Thoracic aorta (tissue), 2 donors: Measurements from ENCODE around the gene RNF224. TPM values are rescaled to one million over a fixed set of nuclear protein-coding genes. Genes with fewer than 3 reads are reported as not detected.

Experiments
- ATAC-seq: fragments of 150-250 bp; one replicate; pipeline ENCODE4 v1.8.0; 2017; ENCODE audit warnings: low read depth; ENCODE audit not compliant: insufficient number of reproducible peaks, low FRiP score
- DNase-seq: peaks from one replicate; pipeline ENCODE4 v3.0.0-alpha.2; 2020; ENCODE audit warnings: low spot score
- H3K27ac ChIP-seq, 2 donors: fragments of 200-600 bp; sonication (generic); 1 replicate in 1 of 2; 2 replicates in 1 of 2; pipeline ENCODE4 v1.5.1; 2016; ENCODE audit warnings: mild to moderate bottlenecking in 2 of 2, moderate library complexity in 2 of 2
- H3K27me3 ChIP-seq: fragments of 200-600 bp; sonication (generic); replicated peaks from 2 replicates; pipeline ENCODE4 v1.6.0; 2016; ENCODE audit warnings: mild to moderate bottlenecking; ENCODE audit not compliant: insufficient read depth
- H3K36me3 ChIP-seq: fragments of 200-600 bp; sonication (generic); one replicate; pipeline ENCODE4 v1.5.1; 2016
- H3K4me1 ChIP-seq, 2 donors: fragments of 200-600 bp; sonication (generic); 1 replicate in 1 of 2; 2 replicates in 1 of 2; pipeline versions ENCODE4 v1.5.1 to v1.6.0; 2016; ENCODE audit warnings: low read depth in 2 of 2, mild to moderate bottlenecking in 1 of 2; ENCODE audit not compliant: control insufficient read depth in 1 of 2
- H3K4me3 ChIP-seq: fragments of 200-600 bp; sonication (generic); 2 replicates; pipeline ENCODE4 v1.5.1; 2016; ENCODE audit warnings: mild to moderate bottlenecking
- H3K9me3 ChIP-seq: fragments of 200-600 bp; sonication (generic); 2 replicates; pipeline ENCODE4 v1.5.1; 2016
- CTCF ChIP-seq: fragments of 200-600 bp; sonication (generic); IDR thresholded peaks from one replicate; pipeline ENCODE4 v1.5.1; 2019; ENCODE audit warnings: antibody characterized with exemption
- total RNA-seq, 2 donors: library from RNA; depleted of rRNA; stranded (reverse); fragments of >200 nt; gene quantifications; one replicate each; pipeline versions ENCODE4 v1.1.0 to v1.2.3, GENCODE V29; 2016

The RNF224 gene
- total RNA-seq, 2 donors from 2014 or later, result not detected

GRCh38 chr9:137273611-137274320, 46.5 kb downstream of the RNF224 start:
- Histone ChIP-seq H3K4me1 (peaks cover 30 to 50% of the 10 kb centered on the region in 2 donors), H3K36me3 (peaks cover 23% of the 10 kb centered on the region), H3K27ac (no peak overlapping the region), H3K4me3 (no peak overlapping the region), H3K9me3 (no peaks in the 10 kb centered on the region), H3K27me3 (no peaks in the 10 kb centered on the region)
- no peak for TF ChIP-seq CTCF
- DNase-seq (no peak), ATAC-seq (no peak)

GRCh38 chr9:137275203-137275587, 47.9 kb downstream of the RNF224 start:
- ATAC-seq, result no peak
- Histone ChIP-seq H3K4me3 (no peak overlapping the region), H3K27ac (no peak overlapping the region), H3K27me3 (no peaks in the 10 kb centered on the region), H3K9me3 (no peaks in the 10 kb centered on the region), H3K4me1 (peaks cover 18 to 36% of the 10 kb centered on the region in 2 donors), H3K36me3 (peaks cover 23% of the 10 kb centered on the region)
- no peak for DNase-seq
- no peak for TF ChIP-seq CTCF

- no peaks in the 10 kb centered on the region for H3K27me3 ChIP-seq
- H3K4me3 ChIP-seq, result no peak overlapping the region
- peaks cover 18 to 31% of the 10 kb centered on the region in 2 donors for H3K4me1 ChIP-seq
- no peak for TF ChIP-seq CTCF
- peak overlapping the region in 1 of 2 donors; percentile 86 for H3K27ac ChIP-seq
- no peak for ATAC-seq
- no peak for DNase-seq
- H3K9me3 ChIP-seq, result no peaks in the 10 kb centered on the region
- H3K36me3 ChIP-seq, result peaks cover 23% of the 10 kb centered on the region
Measured at GRCh38 chr9:137275588-137276472, 48.5 kb downstream of the RNF224 start.

GRCh38 chr9:137276473-137277328, 49.4 kb downstream of the RNF224 start:
- Histone ChIP-seq H3K9me3 (no peaks in the 10 kb centered on the region), H3K36me3 (peaks cover 18% of the 10 kb centered on the region), H3K27me3 (no peaks in the 10 kb centered on the region), H3K27ac (peak overlapping the region; percentile 80 to 86), H3K4me1 (peaks cover 14 to 27% of the 10 kb centered on the region in 2 donors), H3K4me3 (peak overlapping the region; percentile 86)
- TF ChIP-seq CTCF, result no peak
- ATAC-seq, result peak; percentile 64
- no peak for DNase-seq
